K562 treated with DMSO at 1 percent for 24 hours (cell line): ENCODE results near the gene N4BP2. TPM values are rescaled to one million over a fixed set of nuclear protein-coding genes. Genes with fewer than 3 reads are reported as not detected.

ENCODE experiments used
- total RNA-seq: library from RNA; unstranded; fragments of 300-600 nt; gene quantifications from 2 replicates; pipeline ENCODE4 v1.2.3, GENCODE V29; 2022; ENCODE audit warnings: low read depth; ENCODE audit not compliant: insufficient read depth

The N4BP2 gene
- 1.9 and 3.4 TPM in 2 replicates for total RNA-seq

GRCh38 chr4:40056716-40057585 is at the start of gene N4BP2:
Gene N4BP2 (plus strand): TSS chr4:40056850. CDS start chr4:40097341, 40,491 bp downstream.

GRCh38 chr4:40196724-40197281 is 140.2 kb downstream of the N4BP2 start, which contains the start of gene RHOH:
Gene RHOH (plus strand): TSS chr4:40197031. CDS start chr4:40243387, 46,356 bp downstream.

Other genes with a start within 250 kb of the N4BP2 start
- 31.4 and 36.7 TPM in 2 replicates for gene PDS5A, start 78.9 kb upstream of the N4BP2 start, total RNA-seq
- gene RHOH, start 140.2 kb downstream of the N4BP2 start, total RNA-seq, result 20.5 and 29.8 TPM in 2 replicates